Trophoblast cell (in vitro differentiated cells and primary cell): Measurements from ENCODE around the gene CUL4A.

Source experiments
- DNase-seq, 2 donors: peaks; one replicate each; pipeline ENCODE4 v3.0.0-alpha.2; 2016
- H2AFZ ChIP-seq: 2 replicates; pipeline ENCODE4 v1.6.1; 2013; ENCODE audit warnings: low read length, moderate library complexity, mild to moderate bottlenecking; ENCODE audit not compliant: insufficient read depth, poor library complexity
- H2AK5ac ChIP-seq: 2 replicates; pipeline ENCODE4 v1.6.1; 2013; ENCODE audit warnings: mild to moderate bottlenecking, low read length
- H2BK120ac ChIP-seq: 2 replicates; pipeline ENCODE4 v1.6.1; 2013; ENCODE audit warnings: low read length, mild to moderate bottlenecking, moderate library complexity; ENCODE audit not compliant: insufficient read depth, poor library complexity
- H2BK12ac ChIP-seq: 2 replicates; pipeline ENCODE4 v1.6.1; 2013; ENCODE audit warnings: mild to moderate bottlenecking, low read length, moderate library complexity
- H2BK5ac ChIP-seq: 2 replicates; pipeline ENCODE4 v1.6.1; 2013; ENCODE audit warnings: low read length, low read depth, moderate library complexity, mild to moderate bottlenecking; ENCODE audit not compliant: poor library complexity
- H3K14ac ChIP-seq: 2 replicates; pipeline ENCODE4 v1.6.1; 2013; ENCODE audit warnings: mild to moderate bottlenecking, low read length
- H3K18ac ChIP-seq: 2 replicates; pipeline ENCODE4 v1.6.1; 2013; ENCODE audit warnings: mild to moderate bottlenecking, low read length
- H3K23ac ChIP-seq: 2 replicates; pipeline ENCODE4 v1.6.1; 2013; ENCODE audit warnings: low read length
- H3K27ac ChIP-seq: 2 replicates; pipeline ENCODE4 v1.5.1; 2013; ENCODE audit warnings: low read depth, mild to moderate bottlenecking, inconsistent platforms, low read length, moderate library complexity
- H3K27me3 ChIP-seq: 2 replicates; pipeline ENCODE4 v1.6.1; 2013; ENCODE audit warnings: inconsistent platforms, mild to moderate bottlenecking, low read length, moderate library complexity; ENCODE audit not compliant: insufficient read depth
- H3K36me3 ChIP-seq, 2 experiments: 1 replicate in 1 of 2; 2 replicates in 1 of 2; pipeline ENCODE4 v1.6.1; 2013; ENCODE audit warnings: low read length in 2 of 2, mild to moderate bottlenecking in 2 of 2, moderate library complexity in 1 of 2; ENCODE audit not compliant: insufficient read depth in 2 of 2, control insufficient read depth in 1 of 2
- H3K4ac ChIP-seq: 2 replicates; pipeline ENCODE4 v1.6.1; 2013; ENCODE audit warnings: low read depth, mild to moderate bottlenecking, low read length, moderate library complexity
- H3K4me1 ChIP-seq, 2 experiments: 1 replicate in 1 of 2; 2 replicates in 1 of 2; pipeline ENCODE4 v1.6.1; 2013; ENCODE audit warnings: low read length in 2 of 2, mild to moderate bottlenecking in 2 of 2, moderate library complexity in 1 of 2; ENCODE audit not compliant: insufficient read depth in 2 of 2, control insufficient read depth in 1 of 2
- H3K4me2 ChIP-seq: 2 replicates; pipeline ENCODE4 v1.6.1; 2013; ENCODE audit warnings: inconsistent platforms, mild to moderate bottlenecking, low read length, moderate library complexity
- H3K4me3 ChIP-seq: 2 replicates; pipeline ENCODE4 v1.5.1; 2013; ENCODE audit warnings: mild to moderate bottlenecking, low read depth, low read length, inconsistent platforms
- H3K79me1 ChIP-seq: one replicate; pipeline ENCODE4 v1.6.1; 2013; ENCODE audit warnings: low read length
- H3K79me2 ChIP-seq: 2 replicates; pipeline ENCODE4 v1.6.1; 2013; ENCODE audit warnings: low read length, mild to moderate bottlenecking; ENCODE audit not compliant: control insufficient read depth, insufficient read depth, poor library complexity
- H3K9ac ChIP-seq: 2 replicates; pipeline ENCODE4 v1.6.1; 2013; ENCODE audit warnings: mild to moderate bottlenecking, low read length
- H3K9me3 ChIP-seq: 2 replicates; pipeline ENCODE4 v1.6.1; 2013; ENCODE audit warnings: low read depth, mild to moderate bottlenecking, control low read depth, inconsistent platforms, low read length; ENCODE audit not compliant: insufficient read depth
- H4K12ac ChIP-seq: 2 replicates; pipeline ENCODE4 v1.6.1; 2013; ENCODE audit warnings: low read depth, mild to moderate bottlenecking, low read length, moderate library complexity
- H4K8ac ChIP-seq: 2 replicates; pipeline ENCODE4 v1.6.1; 2013; ENCODE audit warnings: low read depth, mild to moderate bottlenecking, low read length, moderate library complexity
- H4K91ac ChIP-seq: one replicate; pipeline ENCODE4 v1.6.1; 2013; ENCODE audit warnings: low read depth, mild to moderate bottlenecking, low read length, moderate library complexity
- WGBS: extraction: QIAGEN DNeasy Blood & Tissue Kit; methylation state at CpG from one replicate; pipeline ENCODE4 v1.1.7; 2013; ENCODE audit warnings: missing lambda C conversion rate; ENCODE audit not compliant: insufficient read length, insufficient coverage; ENCODE audit errors: extremely low coverage; 5-methylcytosine and 5-hydroxymethylcytosine counted together

Gene CUL4A

GRCh38 chr13:113293686-113294085 is 84.3 kb downstream of the CUL4A start:
- Histone ChIP-seq H3K36me3 (no peaks in the 10 kb centered on the region), H2AFZ (no peak overlapping the region), H2BK120ac (no peak overlapping the region), H4K12ac (no peak overlapping the region), H2AK5ac (no peak overlapping the region), H4K91ac (no peak overlapping the region), H2BK5ac (no peak overlapping the region), H3K27me3 (no peaks in the 10 kb centered on the region), H3K27ac (no peak overlapping the region), H2BK12ac (no peak overlapping the region), H3K79me2 (peaks cover 10% of the 10 kb centered on the region), H3K79me1 (peaks cover 12% of the 10 kb centered on the region), H3K23ac (no peak overlapping the region), H3K4me3 (no peak overlapping the region), H4K8ac (no peak overlapping the region), H3K4me1 (peaks cover 5 to 8% of the 10 kb centered on the region in 2 experiments), H3K18ac (no peak overlapping the region), H3K14ac (no peak overlapping the region), H3K9ac (no peak overlapping the region), H3K9me3 (no peaks in the 10 kb centered on the region), H3K4ac (no peak overlapping the region), H3K4me2 (no peak overlapping the region)
- WGBS, result no CpG with 5 or more reads among the region's 9 CpGs
- DNase-seq, result no peak

GRCh38 chr13:113295776-113296175 is 86.4 kb downstream of the CUL4A start:
- Histone ChIP-seq H3K23ac (no peak overlapping the region), H3K79me2 (peaks cover 11% of the 10 kb centered on the region), H2BK120ac (no peak overlapping the region), H3K4me3 (no peak overlapping the region), H3K27me3 (no peaks in the 10 kb centered on the region), H4K91ac (no peak overlapping the region), H2BK5ac (no peak overlapping the region), H2AFZ (no peak overlapping the region), H3K4me1 (peaks cover 5 to 8% of the 10 kb centered on the region in 2 experiments), H2BK12ac (no peak overlapping the region), H4K8ac (peak overlapping the region; percentile 57), H3K4me2 (no peak overlapping the region), H3K27ac (no peak overlapping the region), H3K9me3 (no peaks in the 10 kb centered on the region), H3K18ac (no peak overlapping the region), H3K14ac (no peak overlapping the region), H3K79me1 (peaks cover 12% of the 10 kb centered on the region), H4K12ac (no peak overlapping the region), H3K4ac (no peak overlapping the region), H2AK5ac (no peak overlapping the region), H3K9ac (no peak overlapping the region), H3K36me3 (no peaks in the 10 kb centered on the region)
- DNase-seq, result no peak
- no CpG with 5 or more reads among the region's 6 CpGs for WGBS

GRCh38 chr13:113296823-113297369 is 87.5 kb downstream of the CUL4A start, which contains the start of gene LAMP1:
TSS of gene LAMP1 (plus strand) at chr13:113297239. CDS start at chr13:113297435, 196 bp downstream.
- H4K8ac ChIP-seq, result peak within 1 kb of the TSS; percentile 98
- H3K27me3 ChIP-seq, result no peaks in the 10 kb centered on the region
- peaks cover 11% of the 10 kb centered on the region for H3K79me2 ChIP-seq
- peak; percentile 99 for DNase-seq
- H2AFZ ChIP-seq, result peak within 1 kb of the TSS; percentile 92
- peak within 1 kb of the TSS; percentile 54 for H3K27ac ChIP-seq
- H3K4ac ChIP-seq, result peak within 1 kb of the TSS; percentile 97
- H3K14ac ChIP-seq, result peak within 1 kb of the TSS; percentile 77
- peak within 1 kb of the TSS; percentile 97 for H4K12ac ChIP-seq
- peak within 1 kb of the TSS; percentile 94 for H3K4me3 ChIP-seq
- peak within 1 kb of the TSS; percentile 86 for H3K18ac ChIP-seq
- peaks cover 5 to 7% of the 10 kb centered on the region in 2 experiments for H3K4me1 ChIP-seq
- no CpG with 5 or more reads among the region's 74 CpGs for WGBS
- peak within 1 kb of the TSS; percentile 92 for H3K4me2 ChIP-seq
- peak within 1 kb of the TSS; percentile 71 for H2AK5ac ChIP-seq
- no peaks in the 10 kb centered on the region for H3K36me3 ChIP-seq
- H2BK5ac ChIP-seq, result peak within 1 kb of the TSS; percentile 73
- H2BK12ac ChIP-seq, result peak within 1 kb of the TSS; percentile 5
- H2BK120ac ChIP-seq, result peak within 1 kb of the TSS; percentile 55
- H3K9me3 ChIP-seq, result no peaks in the 10 kb centered on the region
- H4K91ac ChIP-seq, result peak within 1 kb of the TSS; percentile 86
- peaks cover 12% of the 10 kb centered on the region for H3K79me1 ChIP-seq
- H3K9ac ChIP-seq, result peak within 1 kb of the TSS; percentile 85
- H3K23ac ChIP-seq, result no peak within 1 kb of the TSS

GRCh38 chr13:113297370-113298042 is 88.1 kb downstream of the CUL4A start:
- peak overlapping the region; percentile 97 for H3K4ac ChIP-seq
- peaks cover 0 to under 1% of the 10 kb centered on the region in 2 experiments for H3K36me3 ChIP-seq
- peak overlapping the region; percentile 49 for H2AK5ac ChIP-seq
- H3K27ac ChIP-seq, result peak overlapping the region; percentile 54
- peak overlapping the region; percentile 92 for H2AFZ ChIP-seq
- peak overlapping the region; percentile 94 for H3K4me3 ChIP-seq
- H4K8ac ChIP-seq, result peak overlapping the region; percentile 90
- peaks cover 11% of the 10 kb centered on the region for H3K79me2 ChIP-seq
- peak overlapping the region; percentile 58 for H2BK5ac ChIP-seq
- DNase-seq, result peak; percentile 24 to 40
- peaks cover 12% of the 10 kb centered on the region for H3K79me1 ChIP-seq
- WGBS, result no CpG with 5 or more reads among the region's 58 CpGs
- peak overlapping the region; percentile 79 for H3K18ac ChIP-seq
- H3K4me2 ChIP-seq, result peak overlapping the region; percentile 92
- H3K9me3 ChIP-seq, result no peaks in the 10 kb centered on the region
- peak overlapping the region; percentile 86 for H4K91ac ChIP-seq
- peak overlapping the region; percentile 55 for H2BK120ac ChIP-seq
- H3K27me3 ChIP-seq, result no peaks in the 10 kb centered on the region
- H3K14ac ChIP-seq, result peak overlapping the region; percentile 77
- H3K9ac ChIP-seq, result peak overlapping the region; percentile 79
- H3K23ac ChIP-seq, result no peak overlapping the region
- H4K12ac ChIP-seq, result peak overlapping the region; percentile 86
- H3K4me1 ChIP-seq, result peaks cover 5% of the 10 kb centered on the region in 2 experiments
- no peak overlapping the region for H2BK12ac ChIP-seq
